NCI-H524 (cell line): ENCODE results near the gene PHF1.
"Not testable (repeated sequence)": the region's sequence is repeated elsewhere in the genome, so short reads cannot be mapped to it uniquely, and the experiment has no call there.

ENCODE experiments used
- DNase-seq, 2 experiments: peaks; one replicate each; lab custom pipeline; 2025; lab: John Stamatoyannopoulos, UW

PHF1 gene

DNA sequence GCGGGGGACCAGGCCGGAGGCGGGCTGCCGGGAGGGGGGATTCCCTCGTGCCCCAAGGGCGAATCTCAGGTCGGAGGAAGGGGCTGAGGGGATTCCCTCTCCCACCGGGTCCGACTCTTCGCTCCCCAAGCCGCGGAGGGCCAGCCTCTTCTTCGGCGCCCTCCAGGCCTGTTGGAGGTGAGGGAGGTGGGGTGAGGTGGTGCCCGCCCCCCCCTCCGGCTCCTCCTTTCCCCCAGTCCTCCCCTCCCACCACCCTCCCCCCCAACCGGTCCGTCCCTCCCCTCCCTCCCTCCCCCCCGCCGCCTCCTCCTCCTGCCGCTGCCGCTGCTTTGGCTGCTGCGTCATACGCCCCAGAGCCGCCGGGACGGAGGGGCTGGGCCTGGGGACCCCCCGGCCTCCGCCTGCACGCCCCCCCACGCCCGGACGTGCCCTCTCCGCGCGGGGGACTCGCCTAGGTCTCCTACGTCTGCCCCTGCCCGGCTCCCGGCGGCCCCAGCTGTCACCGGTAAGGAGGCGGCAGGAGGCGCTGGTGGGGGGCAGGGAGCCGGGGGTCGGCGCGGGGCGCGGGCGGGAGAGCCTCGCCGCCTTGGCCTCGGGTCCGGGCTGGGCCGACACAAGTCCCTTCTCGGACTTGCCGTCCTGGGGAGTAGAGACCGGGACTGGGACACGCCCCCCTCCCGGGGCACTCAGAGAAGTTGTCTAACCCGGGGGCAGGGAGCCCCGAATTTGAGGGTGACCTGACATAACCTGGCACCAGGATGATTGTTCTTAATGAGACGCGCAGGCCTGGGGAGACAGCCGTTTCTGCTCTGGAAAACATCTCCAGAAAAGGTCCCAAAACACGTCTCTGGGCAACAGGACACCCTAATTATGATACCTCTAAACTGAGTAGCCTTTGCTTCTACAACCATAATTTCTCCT lies at the start of gene PHF1:
Gene PHF1 (plus strand): TSS at position 304 of the 921 bp plus-strand sequence. CDS start 1,250 bp downstream, outside the sequence.
- DNase-seq = peak; percentile 64 to 75

DNA sequence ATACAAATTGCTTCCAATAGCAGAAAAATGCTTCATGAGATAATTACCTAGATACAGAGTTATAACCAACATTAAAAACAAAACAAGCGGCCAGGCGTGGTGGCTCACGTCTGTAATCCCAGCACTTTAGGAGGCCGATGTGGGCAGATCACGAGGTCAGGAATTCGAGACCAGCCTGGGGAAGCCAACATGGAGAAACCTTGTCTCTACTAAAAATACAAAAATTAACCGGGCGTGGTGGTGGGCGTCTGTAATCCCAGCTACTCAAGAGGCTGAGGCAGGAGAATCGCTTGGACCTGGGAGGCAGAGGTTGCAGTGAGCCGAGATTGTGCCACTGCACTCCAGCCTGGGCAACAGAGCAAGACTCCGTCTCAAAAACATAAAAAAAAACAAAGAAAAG lies 47.3 kb upstream of the PHF1 start:
- not testable (repeated sequence) for DNase-seq

DNA sequence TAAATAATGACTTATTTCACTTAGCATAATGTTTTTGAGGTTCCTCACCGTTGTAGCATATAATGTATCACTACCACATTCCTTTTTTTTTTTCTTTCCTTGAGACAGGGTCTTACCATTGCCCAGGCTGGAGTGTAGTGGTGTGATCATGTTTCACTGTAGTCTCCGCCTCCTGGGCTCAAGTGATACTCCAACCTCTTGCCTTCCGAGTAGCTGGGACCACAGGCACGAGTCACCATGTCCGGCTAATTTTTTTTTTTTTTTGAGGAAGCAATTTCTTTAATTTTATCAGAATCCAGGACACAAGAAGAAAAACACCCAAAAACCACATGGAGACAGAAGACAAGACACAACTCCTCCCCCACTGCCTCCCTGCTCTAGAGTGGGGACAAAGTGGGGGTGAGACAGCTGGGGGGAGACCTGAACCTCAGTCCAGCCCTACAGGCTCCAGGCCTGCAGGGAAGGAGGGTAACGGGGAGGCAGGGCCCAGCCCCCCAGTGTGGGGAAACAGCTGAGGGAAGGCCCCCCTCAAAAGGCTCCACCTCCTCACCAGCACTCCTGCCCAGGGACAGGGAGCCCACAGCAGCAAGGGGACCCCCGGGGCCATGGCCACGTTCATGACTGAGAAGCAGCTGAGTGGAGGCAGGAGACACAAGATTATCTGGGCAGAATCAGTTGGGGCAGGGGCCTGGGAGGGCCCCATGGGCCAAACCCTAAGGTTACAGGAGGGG lies 46.2 kb upstream of the PHF1 start:
- peak; percentile 24 to 77 for DNase-seq

DNA sequence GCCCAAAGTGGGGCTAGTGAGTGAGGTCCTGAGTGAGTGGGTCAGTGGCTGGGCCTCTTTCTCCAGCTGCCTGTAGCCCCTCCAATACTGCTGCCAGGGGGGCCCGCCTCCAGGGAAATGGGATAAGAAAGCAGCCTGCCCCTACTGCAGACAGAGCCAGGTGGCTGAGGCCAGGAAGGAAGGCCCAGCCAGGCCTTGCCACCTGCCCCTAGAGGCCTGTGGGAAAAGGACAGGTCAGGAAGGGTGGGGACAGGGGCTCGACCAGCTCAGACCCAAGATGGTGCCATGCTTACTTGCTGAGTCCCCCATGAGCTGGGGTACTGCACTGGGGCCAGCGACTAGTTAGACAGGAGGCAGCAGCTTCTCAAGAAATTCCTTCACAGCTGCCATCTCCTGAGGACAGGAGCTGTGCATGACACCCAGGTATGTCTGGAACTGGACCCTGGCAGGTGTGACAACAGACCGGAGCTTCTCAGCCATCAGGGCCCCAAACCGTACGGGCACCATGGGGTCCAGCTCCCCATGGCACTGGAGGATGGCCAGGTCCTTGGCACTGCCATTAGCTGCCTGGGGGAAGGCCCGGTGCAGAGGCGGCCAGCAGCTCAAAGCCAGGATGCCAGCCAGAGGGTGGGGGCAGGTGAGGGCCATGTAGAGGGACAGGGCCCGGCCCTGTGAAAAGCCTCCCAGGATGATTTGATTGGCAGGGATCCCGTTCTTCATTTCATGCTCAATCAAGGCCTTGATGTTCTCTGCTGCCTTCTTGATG lies 45.4 kb upstream of the PHF1 start:
- peak in 1 of 2 experiments; percentile 18 for DNase-seq

DNA sequence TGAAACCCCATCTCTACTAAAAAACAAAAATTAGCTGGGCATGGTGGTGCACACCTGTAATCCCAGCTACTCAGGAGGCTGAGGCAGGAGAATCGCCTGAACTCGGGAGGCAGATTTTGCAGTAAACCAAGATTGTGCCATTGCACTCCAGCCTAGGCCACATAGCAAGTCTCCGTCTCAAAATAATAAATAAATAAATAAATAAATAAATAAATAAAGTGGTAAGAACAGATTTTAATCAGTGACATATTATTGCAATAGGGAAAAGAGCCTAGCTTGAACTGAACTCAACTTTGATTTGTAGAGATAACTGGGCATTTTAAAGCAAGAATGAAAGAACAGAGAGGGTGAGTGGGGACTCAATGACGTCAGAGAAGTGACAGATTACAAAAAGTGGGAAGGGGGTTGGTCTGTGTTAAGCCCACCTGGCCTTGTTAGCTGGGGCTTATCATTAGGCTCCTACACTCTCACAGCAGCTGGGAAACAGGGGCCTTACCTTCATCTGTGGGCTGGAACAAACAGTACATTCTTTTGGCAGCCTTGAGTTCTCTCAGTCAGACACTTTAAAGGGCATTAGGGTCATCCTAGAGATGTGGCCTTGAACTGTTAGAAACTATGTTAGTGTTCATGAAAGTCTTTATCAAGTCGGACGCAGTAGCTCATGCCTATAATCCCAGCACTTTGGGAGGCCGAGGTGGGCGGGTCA lies 43.7 kb upstream of the PHF1 start:
- no peak for DNase-seq

DNA sequence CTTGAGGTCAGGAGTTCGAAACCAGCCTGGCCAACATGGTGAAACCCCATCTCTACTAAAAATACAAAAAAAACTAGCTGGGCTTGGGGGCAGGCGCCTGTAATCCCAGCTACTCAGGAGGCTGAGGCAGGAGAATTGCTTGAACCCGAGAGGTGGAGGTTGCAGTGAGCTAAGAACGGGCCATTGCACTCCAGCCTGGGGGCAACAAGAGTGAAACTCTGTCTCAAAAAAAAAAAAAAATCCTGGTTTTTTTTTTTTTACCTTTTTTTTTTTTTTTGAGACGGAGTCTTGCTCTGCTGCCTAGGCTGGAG lies 43.1 kb upstream of the PHF1 start:
- DNase-seq = not testable (repeated sequence)

DNA sequence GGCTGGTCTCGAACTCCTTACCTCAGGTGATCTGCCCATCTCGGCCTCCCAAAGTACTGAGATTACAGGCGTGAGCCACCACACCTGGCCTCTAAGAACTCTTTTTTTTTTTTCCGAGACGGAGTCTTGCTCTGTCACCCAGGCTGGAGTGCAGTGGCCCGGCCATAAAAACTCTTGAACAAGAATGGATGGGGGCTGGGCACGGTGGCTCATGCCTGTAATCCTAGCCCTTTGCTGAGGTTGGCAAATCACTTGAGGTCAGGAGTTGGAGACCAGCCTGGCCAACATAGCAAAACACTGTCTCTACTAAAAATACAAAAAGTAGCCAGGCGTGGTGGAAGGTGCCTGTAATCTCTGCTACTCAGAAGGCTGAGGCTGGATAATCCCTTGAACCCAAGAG lies 38.9 kb upstream of the PHF1 start:
- DNase-seq = not testable (repeated sequence)

DNA sequence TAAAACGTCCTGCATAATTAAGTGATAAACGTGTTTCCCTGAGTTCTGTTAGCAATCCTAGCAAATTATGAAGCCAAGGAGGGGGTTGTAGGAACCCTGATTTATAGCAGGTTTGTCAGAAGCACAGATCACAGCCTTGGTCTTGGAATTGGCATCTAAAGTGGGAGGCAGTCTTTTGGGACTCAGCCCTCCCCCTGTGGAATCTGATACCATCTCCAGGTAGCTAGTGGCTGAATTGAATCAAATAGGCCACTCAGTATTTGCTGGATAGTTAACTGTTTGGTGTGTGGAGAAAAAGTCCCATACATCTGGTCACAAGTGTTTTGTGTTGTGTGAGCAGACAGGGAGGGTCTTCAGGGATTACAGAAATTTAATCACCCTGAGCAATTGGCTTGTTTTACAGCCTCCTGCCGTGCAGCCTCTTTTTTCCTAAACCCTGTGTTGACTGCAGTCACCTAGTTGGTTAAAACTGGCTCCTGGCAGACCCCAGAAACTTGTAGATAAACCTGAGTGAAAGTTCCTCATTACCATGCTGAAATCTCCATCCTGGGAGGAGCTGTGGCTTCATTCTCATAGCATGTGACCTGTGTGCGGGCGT lies 38.2 kb upstream of the PHF1 start:
- peak in 1 of 2 experiments; percentile 84 for DNase-seq

DNA sequence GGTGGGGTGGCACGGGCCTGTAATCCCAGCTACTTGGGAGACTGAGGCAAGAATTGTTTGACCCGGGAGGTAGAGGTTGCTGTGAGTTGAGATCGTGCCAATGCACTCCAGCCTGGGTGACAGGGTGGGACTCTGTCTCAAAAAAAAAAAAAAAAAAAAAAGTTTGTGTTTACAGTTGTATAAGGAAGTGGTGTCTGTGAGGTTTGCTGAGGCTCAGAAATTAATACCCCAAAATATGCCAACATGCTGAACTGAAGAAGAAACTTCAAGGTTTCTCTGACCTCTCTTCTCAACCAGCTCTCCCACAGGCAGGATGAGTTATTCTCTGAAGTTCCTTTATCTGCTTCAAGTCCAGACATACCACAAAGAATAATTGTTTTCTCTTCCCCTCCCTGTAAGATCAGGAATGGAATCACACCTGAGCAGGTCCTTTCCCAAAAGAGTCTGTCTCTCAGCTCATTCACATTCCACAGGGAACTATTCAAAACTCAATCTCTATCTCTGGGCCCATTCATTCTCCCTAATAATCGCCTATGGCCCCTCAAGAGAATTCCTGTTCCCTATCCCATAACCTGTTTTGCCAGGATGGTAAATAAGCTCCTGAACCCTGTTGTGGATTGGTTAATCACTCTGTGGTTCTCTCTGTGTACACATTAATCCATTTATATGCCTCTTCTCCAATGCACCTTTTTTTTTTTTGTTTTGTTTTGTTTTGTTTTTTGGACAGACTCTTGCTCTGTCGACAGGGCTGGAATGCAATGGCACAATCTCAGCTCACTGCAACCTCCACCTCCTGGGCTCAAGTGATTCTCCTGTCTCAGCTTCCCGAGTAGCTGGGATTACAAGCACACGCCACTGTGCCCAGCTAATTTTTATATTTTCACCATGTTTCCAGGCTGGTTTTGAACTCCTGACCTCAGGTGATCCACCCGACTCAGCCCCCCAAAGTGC lies 36.6 kb upstream of the PHF1 start:
- DNase-seq = no peak

DNA sequence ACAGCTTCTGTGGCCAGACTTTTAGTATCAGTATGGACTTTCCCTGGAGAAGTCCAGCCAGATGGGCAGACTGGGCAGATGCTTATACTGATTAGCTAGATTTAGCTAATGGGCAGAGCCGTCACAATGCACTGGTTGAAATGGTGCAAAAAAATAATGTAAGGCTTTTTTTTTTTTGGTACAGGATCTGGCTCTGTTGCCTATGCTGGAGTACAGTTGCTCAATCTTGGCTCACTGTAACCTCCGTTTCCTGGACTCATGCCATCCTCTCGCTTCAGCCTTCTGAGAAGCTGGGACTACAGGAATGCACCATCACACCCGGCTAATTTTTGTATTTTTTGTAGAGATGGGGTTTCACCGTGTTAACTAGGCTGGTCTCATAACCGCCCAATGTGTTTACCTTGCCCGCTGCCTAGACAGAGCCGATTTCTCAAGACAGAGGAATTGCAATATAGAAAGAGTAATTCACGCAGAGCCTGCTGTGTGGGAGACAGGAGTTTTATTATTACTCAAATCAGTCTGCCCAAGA lies 35.6 kb upstream of the PHF1 start:
- peak in 1 of 2 experiments; percentile 33 for DNase-seq

DNA sequence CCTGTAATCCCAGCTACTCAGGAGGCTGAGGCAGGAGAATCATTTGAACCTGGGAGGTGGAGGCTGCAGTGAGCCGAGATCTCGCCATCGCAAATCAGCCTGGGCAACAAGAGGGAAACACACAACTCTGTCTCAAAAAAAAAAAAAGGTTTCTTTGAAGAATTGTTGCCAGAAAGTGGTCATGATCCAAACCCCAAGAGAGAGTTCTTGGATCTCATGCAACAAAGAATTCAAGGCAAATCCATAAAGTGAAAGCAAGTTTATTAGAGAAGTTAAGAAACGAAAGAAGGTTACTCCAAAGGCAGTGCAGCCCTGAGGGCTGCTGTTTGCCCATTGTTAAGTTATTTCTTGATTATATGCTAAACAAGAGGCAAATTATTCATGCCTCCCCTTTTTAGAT lies 33.6 kb upstream of the PHF1 start:
- no peak for DNase-seq

DNA sequence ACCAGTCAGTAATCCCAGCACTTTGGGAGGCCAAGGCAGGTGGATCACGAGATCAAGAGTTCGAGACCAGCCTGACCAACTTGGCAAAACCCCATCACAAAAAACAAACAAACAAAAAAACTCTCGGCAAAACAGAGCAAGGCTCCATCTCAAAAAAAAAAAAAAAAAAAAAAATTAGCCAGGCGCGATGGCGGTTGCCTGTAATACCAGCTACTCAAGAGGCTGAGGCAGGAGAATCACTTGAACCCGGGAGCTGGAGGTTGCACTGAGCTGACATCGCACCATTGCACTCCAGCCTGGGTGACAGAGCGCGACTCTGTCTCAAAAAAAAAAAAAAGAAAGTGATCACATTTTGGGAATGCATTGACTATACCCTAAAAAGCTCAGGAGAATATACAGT lies 31.6 kb upstream of the PHF1 start:
- DNase-seq = not testable (repeated sequence)

DNA sequence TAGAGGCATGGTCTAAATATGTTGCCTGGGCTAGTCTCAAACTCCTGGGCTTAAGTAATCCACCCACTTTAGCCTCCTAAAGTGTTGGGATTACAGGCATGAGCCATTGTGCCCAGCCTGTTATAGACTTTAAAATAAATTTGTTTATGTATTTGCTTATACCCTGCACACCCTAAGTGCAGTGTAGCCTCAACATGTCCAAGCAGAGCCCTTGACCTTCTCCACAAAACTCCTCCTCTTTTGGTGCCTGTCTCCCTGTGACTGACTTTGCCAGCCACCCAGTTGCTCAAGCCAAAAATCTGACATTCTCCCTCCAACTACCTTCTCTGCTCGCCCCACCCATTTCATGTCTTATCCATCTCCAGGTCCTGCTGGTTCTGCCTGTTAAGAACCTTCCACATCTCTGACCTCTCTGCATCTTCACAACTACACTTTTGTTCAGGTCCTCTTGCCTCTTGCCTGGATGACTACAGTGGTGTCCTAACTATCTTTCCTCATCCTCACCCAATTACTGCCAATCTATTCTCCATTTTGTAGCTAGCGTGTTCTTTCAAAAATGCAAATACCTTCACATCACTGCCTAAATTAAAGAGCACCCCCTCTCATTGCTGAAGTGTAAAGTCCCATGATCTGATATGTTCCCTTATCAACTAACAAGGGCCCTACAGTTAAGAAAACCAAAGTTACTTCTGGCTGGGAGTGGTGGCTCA lies 30.4 kb upstream of the PHF1 start:
- DNase-seq = no peak

DNA sequence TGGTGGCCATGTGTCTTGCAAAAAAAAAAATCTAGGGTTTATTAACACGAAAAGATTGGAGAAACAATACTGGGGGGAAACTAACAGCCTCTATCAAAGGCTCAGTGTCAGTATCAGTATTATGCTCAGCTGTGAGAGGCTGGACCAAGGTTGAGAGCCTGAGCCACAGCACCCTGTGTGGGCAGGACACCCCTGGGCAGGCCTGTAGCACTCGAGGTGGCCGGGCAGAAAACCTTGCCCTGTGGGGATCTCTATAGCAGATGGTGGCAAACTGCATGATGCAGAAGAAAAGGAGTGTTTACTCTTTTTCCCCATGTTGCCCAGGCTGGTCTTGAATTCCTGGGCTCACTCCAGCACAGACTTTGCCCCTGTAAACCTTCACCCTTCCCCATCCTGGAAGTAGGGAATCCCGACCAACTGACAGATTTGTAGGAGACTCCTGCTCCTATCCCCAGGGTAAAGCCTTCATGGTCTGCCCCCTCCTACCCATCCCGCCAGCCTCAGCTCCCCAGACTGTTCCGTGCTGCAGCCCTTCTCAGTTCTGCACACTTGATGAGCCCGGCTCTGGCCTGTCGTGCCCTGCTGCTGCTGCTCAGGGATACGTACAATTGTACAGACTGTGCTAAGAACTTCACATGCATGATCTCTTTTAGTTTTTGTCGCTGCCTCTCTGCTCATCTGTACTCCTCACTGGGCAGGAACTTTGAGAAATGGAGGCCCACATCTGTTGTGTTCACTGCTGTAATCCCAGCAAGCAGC lies 27.2 kb upstream of the PHF1 start:
- DNase-seq = no peak

DNA sequence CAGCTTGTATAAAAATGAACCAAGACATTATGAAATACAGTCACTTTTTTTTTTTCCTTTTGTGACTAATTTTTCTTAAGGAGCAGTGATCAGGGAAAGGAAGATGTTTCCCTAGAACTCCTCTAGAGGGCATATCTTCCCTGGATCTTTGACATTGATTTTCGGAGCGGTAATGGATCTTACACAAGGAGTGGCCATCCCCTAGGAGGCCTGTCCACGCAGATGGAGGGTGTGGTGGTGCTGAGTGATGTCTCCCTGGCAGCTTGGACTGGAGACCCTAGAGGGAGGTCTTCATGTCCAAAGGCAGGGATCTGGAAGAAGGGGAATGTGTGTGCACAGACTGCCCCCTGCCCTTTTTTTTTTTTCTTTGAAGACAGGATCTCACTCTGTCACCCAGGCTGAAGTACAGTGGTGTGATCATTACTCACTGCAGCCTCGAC lies 26.2 kb upstream of the PHF1 start:
- DNase-seq = peak in 1 of 2 experiments; percentile 51

DNA sequence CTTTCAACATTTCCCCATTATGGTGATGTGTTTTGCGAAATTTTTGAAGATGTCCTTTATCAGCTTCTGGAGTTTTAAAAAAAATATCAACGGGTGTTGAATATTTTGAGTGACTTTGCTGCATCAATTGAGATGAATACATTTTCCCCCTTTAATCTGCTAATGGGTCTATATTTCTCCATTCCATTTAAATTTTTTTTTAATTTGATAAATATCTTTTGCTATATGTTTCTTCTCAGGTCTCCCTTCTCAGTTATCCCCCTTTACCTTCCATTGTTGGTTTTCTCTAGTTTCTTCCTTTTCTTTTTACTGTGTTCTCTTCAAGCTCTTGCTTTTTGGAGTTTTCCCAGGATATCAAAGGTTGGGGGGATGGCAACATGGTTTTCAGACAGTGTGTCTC lies 20.6 kb upstream of the PHF1 start:
- no peak for DNase-seq

DNA sequence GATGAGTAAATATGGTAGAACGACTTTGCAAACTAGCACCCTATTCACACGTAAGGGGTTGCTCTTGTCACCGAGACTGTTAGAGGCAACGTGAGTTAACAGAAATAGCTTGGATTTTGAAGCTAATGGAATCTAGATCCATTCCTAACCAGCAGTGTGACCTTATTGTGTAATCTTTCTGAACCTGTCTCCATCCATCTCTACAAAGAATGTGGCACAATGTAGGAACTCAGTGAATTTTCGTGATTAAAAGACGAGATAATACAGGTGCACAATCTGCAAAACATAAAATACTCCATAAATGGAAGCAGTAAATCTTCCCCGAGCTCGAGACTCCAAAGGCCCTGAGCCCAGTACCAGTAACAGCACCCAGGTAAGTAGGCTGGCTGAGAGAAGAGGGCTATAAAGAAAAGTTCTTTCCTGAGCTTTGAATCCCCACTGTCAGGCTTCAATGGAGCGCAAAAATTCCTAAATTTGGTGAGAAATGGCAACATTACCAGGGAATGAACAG lies 20.0 kb upstream of the PHF1 start:
- DNase-seq = no peak

DNA sequence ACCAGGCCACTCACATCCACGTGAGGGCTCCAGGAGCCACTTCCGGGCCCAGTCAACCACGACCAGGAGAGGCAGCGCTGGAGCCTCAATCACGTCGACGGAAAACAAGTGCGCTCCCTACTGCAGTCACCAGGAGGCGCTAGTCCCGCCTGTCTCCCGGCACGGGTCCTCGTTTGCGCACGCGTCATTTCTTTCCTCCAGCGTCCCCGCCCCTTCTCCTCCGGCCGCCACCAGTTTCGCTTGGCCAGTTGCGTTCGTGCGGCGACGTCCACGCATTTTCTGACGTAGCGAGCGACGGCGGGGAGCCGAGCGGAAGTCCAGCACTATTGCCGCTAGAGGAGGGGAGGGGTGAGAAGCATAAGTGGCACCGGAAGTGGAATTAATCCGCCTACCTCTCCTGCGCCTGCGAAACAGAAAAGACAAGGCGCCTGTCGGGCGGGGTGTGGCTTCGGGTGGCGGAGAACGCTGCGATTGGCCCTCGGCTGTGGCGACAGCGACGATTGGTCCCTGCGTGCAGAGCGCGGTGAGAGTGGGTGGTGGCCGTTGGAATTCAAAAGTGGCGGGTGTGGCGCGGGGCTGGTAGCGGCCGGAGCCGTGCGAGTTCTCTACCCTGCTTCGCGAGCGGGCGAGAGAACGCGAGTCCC lies 19.4 kb upstream of the PHF1 start, which contains the start of gene KIFC1:
Gene KIFC1 (plus strand): TSS at position 546 of the 644 bp plus-strand sequence. CDS start 163 bp downstream, outside the sequence.
- peak; percentile 98 to 99 for DNase-seq
